Tongue (tissue), 2 donors: ENCODE results near the gene TRIAP1. TPM values are rescaled to one million over a fixed set of nuclear protein-coding genes. Genes with fewer than 3 reads are reported as not detected.
A peak's percentile ranks its signal among the peaks of the same experiment; 100 is the strongest.

Source experiments
- DNase-seq: peaks from one replicate; pipeline ENCODE4 v3.0.0-alpha.2; 2015
- total RNA-seq: library from RNA; depleted of rRNA; stranded (reverse); fragments of >200 nt; gene quantifications from one replicate; pipeline ENCODE4 v1.2.3, GENCODE V29; 2014

Gene TRIAP1
- total RNA-seq, 1 donor from 2014 or later = 12.0 TPM

GRCh38 chr12:120429368-120429767 is 16.8 kb downstream of the TRIAP1 start:
- no peak for DNase-seq

- no peak for DNase-seq
Observed at GRCh38 chr12:120428597-120429229, 17.5 kb downstream of the TRIAP1 start.

GRCh38 chr12:120425797-120426196 is 20.4 kb downstream of the TRIAP1 start:
- no peak for DNase-seq

- DNase-seq = no peak
Observed at GRCh38 chr12:120422892-120423456, 23.2 kb downstream of the TRIAP1 start.

GRCh38 chr12:120421701-120422100 is 24.5 kb downstream of the TRIAP1 start:
- DNase-seq = no peak

GRCh38 chr12:120417917-120418580 is 28.1 kb downstream of the TRIAP1 start:
- no peak for DNase-seq

- no peak for DNase-seq
Observed at GRCh38 chr12:120416490-120417216, 29.5 kb downstream of the TRIAP1 start.

GRCh38 chr12:120413901-120414695 is 32.1 kb downstream of the TRIAP1 start:
- no peak for DNase-seq

GRCh38 chr12:120412421-120412820 is 33.8 kb downstream of the TRIAP1 start:
- DNase-seq = no peak

GRCh38 chr12:120408771-120409170 is 37.4 kb downstream of the TRIAP1 start:
- no peak for DNase-seq

- no peak for DNase-seq
Observed at GRCh38 chr12:120406553-120406952, 39.6 kb downstream of the TRIAP1 start.

GRCh38 chr12:120406069-120406468 is 40.1 kb downstream of the TRIAP1 start:
- DNase-seq = no peak

GRCh38 chr12:120404271-120404670 is 41.9 kb downstream of the TRIAP1 start:
- no peak for DNase-seq

GRCh38 chr12:120403869-120404268 is 42.3 kb downstream of the TRIAP1 start:
- no peak for DNase-seq

- peak; percentile 38 for DNase-seq
Observed at GRCh38 chr12:120402217-120402616, 44.0 kb downstream of the TRIAP1 start.

- DNase-seq = no peak
Observed at GRCh38 chr12:120399531-120399930, 46.7 kb downstream of the TRIAP1 start.

GRCh38 chr12:120397824-120398540 is 48.2 kb downstream of the TRIAP1 start:
- no peak for DNase-seq

- no peak for DNase-seq
Observed at GRCh38 chr12:120394483-120395367, 51.5 kb downstream of the TRIAP1 start.
